IMR-90 (cell line): ENCODE results near the gene H2BK1. TPM values are rescaled to one million over a fixed set of nuclear protein-coding genes. Genes with fewer than 3 reads are reported as not detected.

ENCODE experiments used
- ATAC-seq: fragments of 200-7000 bp; cut with Tn5 transposase; 2 replicates; pipeline ENCODE4 v1.9.1; 2020; ENCODE audit warnings: low read depth, mild to moderate bottlenecking, moderate library complexity
- BruUV-seq: library from RNA; stranded (reverse); fragments of 400-500 nt; replicated peaks from 2 replicates; lab custom pipeline; 2021; lab: Mats Ljungman, UMichigan
- CTCF ChIA-PET: fragments of 300-600 bp; formaldehyde crosslinking; extraction: SDS; loops from one replicate; lab custom pipeline; 2021; ENCODE audit warnings: antibody characterized with exemption; lab: Yijun Ruan, JAX
- POLR2A ChIA-PET: fragments of 300-600 bp; sonication (Branson Sonifier 250); formaldehyde crosslinking; loops from one replicate; lab custom pipeline; 2022; ENCODE audit warnings: antibody characterized with exemption; ENCODE audit not compliant: unreplicated experiment; lab: Charles Lee
- DNase-seq: peaks from one replicate; pipeline ENCODE4 v3.0.0; 2013
- H2AFZ ChIP-seq: replicated peaks from 2 replicates; pipeline ENCODE3; 2013; ENCODE audit warnings: low read length, mild to moderate bottlenecking; ENCODE audit not compliant: poor library complexity
- H2AK5ac ChIP-seq: 2 replicates; pipeline ENCODE4 v1.6.1; 2013; ENCODE audit warnings: low read depth, low read length, inconsistent platforms
- H2AK9ac ChIP-seq: replicated peaks from 2 replicates; pipeline ENCODE3; 2013; ENCODE audit warnings: mild to moderate bottlenecking, low read depth, low read length, moderate library complexity; ENCODE audit not compliant: poor library complexity
- H2BK120ac ChIP-seq: 2 replicates; pipeline ENCODE4 v1.6.1; 2013; ENCODE audit warnings: low read depth, low read length, inconsistent platforms
- H2BK15ac ChIP-seq: 3 replicates; pipeline ENCODE4 v1.6.1; 2013; ENCODE audit warnings: low read depth, low read length, inconsistent platforms
- H2BK20ac ChIP-seq: 2 replicates; pipeline ENCODE4 v1.6.1; 2013; ENCODE audit warnings: low read depth, mild to moderate bottlenecking, inconsistent platforms, low read length, moderate library complexity
- H2BK5ac ChIP-seq: 2 replicates; pipeline ENCODE4 v1.6.1; 2013; ENCODE audit warnings: mild to moderate bottlenecking, low read depth, low read length, inconsistent platforms; ENCODE audit not compliant: poor library complexity, severe bottlenecking
- H3K14ac ChIP-seq: replicated peaks from 2 replicates; pipeline ENCODE4 v1.6.1; 2013; ENCODE audit warnings: low read depth, low read length, inconsistent platforms
- H3K18ac ChIP-seq: 2 replicates; pipeline ENCODE4 v1.6.1; 2013; ENCODE audit warnings: low read depth, low read length, control low read depth
- H3K23ac ChIP-seq: 2 replicates; pipeline ENCODE4 v1.6.1; 2013; ENCODE audit warnings: low read depth, low read length, inconsistent platforms
- H3K27ac ChIP-seq: 2 replicates; pipeline ENCODE4 v1.5.1; 2013; ENCODE audit warnings: mild to moderate bottlenecking, control low read depth, low read length; ENCODE audit not compliant: insufficient read depth
- H3K27me3 ChIP-seq: 2 replicates; pipeline ENCODE4 v1.6.1; 2013; ENCODE audit warnings: low read length; ENCODE audit not compliant: control insufficient read depth, insufficient read depth
- H3K36me3 ChIP-seq: 2 replicates; pipeline ENCODE4 v1.6.1; 2013; ENCODE audit warnings: low read length, mixed read lengths; ENCODE audit not compliant: control insufficient read depth, insufficient read depth
- H3K4ac ChIP-seq: 2 replicates; pipeline ENCODE4 v1.6.1; 2013; ENCODE audit warnings: low read depth, low read length, inconsistent platforms
- H3K4me1 ChIP-seq: 2 replicates; pipeline ENCODE4 v1.6.1; 2013; ENCODE audit warnings: low read length, mixed read lengths; ENCODE audit not compliant: control insufficient read depth, insufficient read depth
- H3K4me2 ChIP-seq: 2 replicates; pipeline ENCODE4 v1.6.1; 2013; ENCODE audit warnings: low read depth, mild to moderate bottlenecking, control low read depth, low read length, moderate library complexity
- H3K4me3 ChIP-seq: 2 replicates; pipeline ENCODE4 v1.5.1; 2013; ENCODE audit warnings: low read depth, mild to moderate bottlenecking, control low read depth, low read length, moderate library complexity; ENCODE audit not compliant: insufficient read depth
- H3K56ac ChIP-seq: 2 replicates; pipeline ENCODE4 v1.6.1; 2013; ENCODE audit warnings: low read length, inconsistent platforms; ENCODE audit not compliant: insufficient read depth; ENCODE audit errors: extremely low read depth
- H3K79me1 ChIP-seq, 2 experiments: 2 replicates each; pipeline ENCODE4 v1.6.1; 2013; ENCODE audit warnings: low read length in 2 of 2, inconsistent platforms in 1 of 2, low read depth in 1 of 2
- H3K9ac ChIP-seq: 2 replicates; pipeline ENCODE4 v1.6.1; 2013; ENCODE audit warnings: low read depth, low read length, control low read depth
- H3K9me1 ChIP-seq: 2 replicates; pipeline ENCODE4 v1.6.1; 2013; ENCODE audit warnings: low read length, inconsistent platforms; ENCODE audit not compliant: insufficient read depth
- H3K9me3 ChIP-seq: 2 replicates; pipeline ENCODE4 v1.6.1; 2013; ENCODE audit warnings: low read length; ENCODE audit not compliant: control insufficient read depth, insufficient read depth
- H4K20me1 ChIP-seq: 2 replicates; pipeline ENCODE4 v1.6.1; 2013; ENCODE audit warnings: low read length, inconsistent platforms; ENCODE audit not compliant: insufficient read depth
- H4K5ac ChIP-seq: 2 replicates; pipeline ENCODE4 v1.6.1; 2013; ENCODE audit warnings: mild to moderate bottlenecking, low read depth, low read length, control low read depth
- H4K8ac ChIP-seq, 2 experiments: 2 replicates each; pipeline ENCODE4 v1.6.1; 2013; ENCODE audit warnings: low read depth in 2 of 2, low read length in 2 of 2, control low read depth in 1 of 2, inconsistent platforms in 1 of 2
- H4K91ac ChIP-seq: 2 replicates; pipeline ENCODE4 v1.6.1; 2013; ENCODE audit warnings: low read depth, low read length, inconsistent platforms; ENCODE audit not compliant: insufficient read depth
- BHLHE40 ChIP-seq: fragments of 150-350 bp; IDR thresholded peaks from 2 replicates; pipeline ENCODE4 v1.6.1; 2016; ENCODE audit warnings: mild to moderate bottlenecking, low read depth, low read length
- CEBPB ChIP-seq: IDR thresholded peaks from 2 replicates; pipeline ENCODE4 v1.6.1; 2012; ENCODE audit warnings: low read depth, low read length, improper control_type of control experiment
- WGBS, 2 experiments: methylation state at CpG; one replicate each; pipeline versions ENCODE4 v1.1.5 to v1.1.7; 2013; ENCODE audit warnings: missing lambda C conversion rate in 2 of 2; ENCODE audit not compliant: insufficient read length in 1 of 2; ENCODE audit errors: extremely low coverage in 2 of 2; 5-methylcytosine and 5-hydroxymethylcytosine counted together
- dilution Hi-C: fragments of 300-500 bp; cut with HindIII; formaldehyde crosslinking; loops from one replicate; pipeline ENCODE4 v1.14.3; 2018; ENCODE audit warnings: low sequenced_read_pairs; ENCODE audit not compliant: unreplicated experiment
- in situ Hi-C: fragments of 300-500 bp; cut with MboI; formaldehyde crosslinking; loops from 3 replicates; pipeline ENCODE4 v1.14.3; 2019; ENCODE audit warnings: low sequenced_read_pairs, inconsistent platforms, mixed read lengths
- intact Hi-C: fragments of 100-400 bp; cut with micrococcal nuclease; formaldehyde crosslinking; loops from 2 replicates; pipeline ENCODE4 v1.10.0; 2022
- polyA plus RNA-seq, 3 experiments: library from polyadenylated mRNA; depleted of rRNA; stranded (reverse); fragments of >200 nt; gene quantifications; 2 replicates each; pipeline ENCODE4 v1.2.3, GENCODE V29; 2012; ENCODE audit warnings: low replicate concordance in 1 of 3
- total RNA-seq: library from RNA; depleted of rRNA; stranded (reverse); fragments of >200 nt; gene quantifications from 2 replicates; pipeline ENCODE4 v1.2.3, GENCODE V29; 2012

The H2BK1 gene
- total and polyA plus RNA-seq, 2 of the 4 experiments (the other 2 are of a cell fraction): not detected

DNA sequence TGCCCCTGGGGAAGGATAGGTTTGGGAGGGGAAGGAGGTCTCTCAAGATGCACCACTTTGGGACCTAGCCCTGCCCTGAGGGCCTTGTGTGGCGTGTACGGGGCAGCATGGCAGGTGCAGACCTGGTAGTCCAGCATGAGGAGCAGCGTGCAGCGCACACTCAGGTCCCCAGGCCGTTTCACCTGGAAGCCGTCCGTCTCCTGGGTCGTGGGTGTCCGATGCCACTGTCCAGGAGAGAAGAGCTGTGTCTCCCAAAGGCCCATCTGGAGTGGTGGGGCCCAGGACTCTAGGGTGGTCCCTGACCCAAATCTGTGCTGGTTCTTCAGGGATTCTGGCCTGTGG is 31.4 kb upstream of the H2BK1 start:
- intact Hi-C loops: no loop called here
- peaks cover 60% of the 10 kb centered on the region for H3K36me3 ChIP-seq
- H3K9me3 ChIP-seq: no peaks in the 10 kb centered on the region
- no peak overlapping the region for H3K27ac ChIP-seq
- no peak overlapping the region for H3K18ac ChIP-seq
- no peak overlapping the region for H2BK15ac ChIP-seq
- no peak overlapping the region for H3K14ac ChIP-seq
- no peak overlapping the region for H3K9ac ChIP-seq
- dilution Hi-C loops: no loop called here
- in situ Hi-C loops: no loop called here
- no peak overlapping the region for H3K56ac ChIP-seq
- no peak overlapping the region for H3K4ac ChIP-seq
- H2BK5ac ChIP-seq: no peak overlapping the region
- no peak overlapping the region for H3K4me2 ChIP-seq
- no TSS peak for BruUV-seq
- no peak overlapping the region for H2BK20ac ChIP-seq
- peaks cover 58% of the 10 kb centered on the region for H4K20me1 ChIP-seq
- peaks cover 8 to 86% of the 10 kb centered on the region in 2 experiments for H3K79me1 ChIP-seq
- no peak overlapping the region for H3K23ac ChIP-seq
- H3K27me3 ChIP-seq: no peaks in the 10 kb centered on the region
- no peak overlapping the region for H2AK5ac ChIP-seq
- ChIA-PET CTCF (no interaction called here), POLR2A (no interaction called here)
- 95% methylated on average over 7 of the region's 9 CpGs; no CpG with 5 or more reads in 1 of the 2 experiments for WGBS, 2 experiments
- TF ChIP-seq CEBPB (no peak), BHLHE40 (no peak)
- H2AK9ac ChIP-seq: no peak overlapping the region
- ATAC-seq: no peak
- H4K91ac ChIP-seq: no peak overlapping the region
- H3K4me3 ChIP-seq: no peak overlapping the region
- no peak overlapping the region for H2AFZ ChIP-seq
- no peak overlapping the region for H4K8ac ChIP-seq
- DNase-seq: no peak
- H3K4me1 ChIP-seq: peaks cover 15% of the 10 kb centered on the region; the same call in 1 of the 2 replicates
- H3K9me1 ChIP-seq: no peaks in the 10 kb centered on the region
- H4K5ac ChIP-seq: no peak overlapping the region
- no peak overlapping the region for H2BK120ac ChIP-seq
